ENCODE results near the gene CHRNA4.

The CHRNA4 gene

GRCh38 chr20:63362436-63363009, 1.4 kb upstream of the CHRNA4 start:
- no peak for DNase-seq

- DNase-seq: no peak
Observed at GRCh38 chr20:63361519-63362435, 628 bp upstream of the CHRNA4 start.

- DNase-seq: no peak
Observed at GRCh38 chr20:63359937-63360849, 956 bp downstream of the CHRNA4 start.

- DNase-seq: no peak
Observed at GRCh38 chr20:63359164-63359934, 1.8 kb downstream of the CHRNA4 start.

GRCh38 chr20:63357921-63358905, 2.9 kb downstream of the CHRNA4 start:
- no peak for DNase-seq

GRCh38 chr20:63356931-63357879, 3.9 kb downstream of the CHRNA4 start:
- DNase-seq: no peak

- no peak for DNase-seq
Observed at GRCh38 chr20:63356511-63356910, 4.6 kb downstream of the CHRNA4 start.

GRCh38 chr20:63355781-63356295, 5.3 kb downstream of the CHRNA4 start:
- DNase-seq: no peak

- DNase-seq: no peak
Observed at GRCh38 chr20:63354636-63355350, 6.4 kb downstream of the CHRNA4 start.

- no peak for DNase-seq
Observed at GRCh38 chr20:63352811-63353221, 8.3 kb downstream of the CHRNA4 start.

- peak in 1 of 2 experiments; percentile 60 for DNase-seq
Observed at GRCh38 chr20:63351811-63352591, 9.1 kb downstream of the CHRNA4 start.

GRCh38 chr20:63351326-63351700, 9.8 kb downstream of the CHRNA4 start:
- DNase-seq: no peak

GRCh38 chr20:63350597-63351325, 10.4 kb downstream of the CHRNA4 start:
- DNase-seq: no peak

GRCh38 chr20:63350196-63350595, 11.0 kb downstream of the CHRNA4 start:
- no peak for DNase-seq

- no peak for DNase-seq
Observed at GRCh38 chr20:63349516-63349895, 11.6 kb downstream of the CHRNA4 start.

- no peak for DNase-seq
Observed at GRCh38 chr20:63348828-63349515, 12.2 kb downstream of the CHRNA4 start.
